Muscle of leg (tissue), 11 donors: ENCODE measurements around the gene ZBTB1. TPM values are rescaled to one million over a fixed set of nuclear protein-coding genes. Genes with fewer than 3 reads are reported as not detected.
"Not testable (repeated sequence)": the region's sequence is repeated elsewhere in the genome, so short reads cannot be mapped to it uniquely, and the experiment has no call there.

Source experiments
- DNase-seq: peaks from one replicate; pipeline ENCODE4 v3.0.0; 2013
- H3K27ac ChIP-seq: one replicate; pipeline ENCODE4 v1.5.1; 2013; ENCODE audit warnings: mild to moderate bottlenecking, low read length, control low read depth
- H3K27me3 ChIP-seq: one replicate; pipeline ENCODE4 v1.6.1; 2013; ENCODE audit warnings: low read length; ENCODE audit not compliant: control insufficient read depth, insufficient read depth
- H3K36me3 ChIP-seq: one replicate; pipeline ENCODE4 v1.6.1; 2013; ENCODE audit warnings: low read length; ENCODE audit not compliant: control insufficient read depth, insufficient read depth
- H3K4me1 ChIP-seq: one replicate; pipeline ENCODE4 v1.6.1; 2013; ENCODE audit warnings: low read length; ENCODE audit not compliant: control insufficient read depth, insufficient read depth
- H3K4me3 ChIP-seq: one replicate; pipeline ENCODE4 v1.5.1; 2013; ENCODE audit warnings: low read length, control low read depth
- H3K9me3 ChIP-seq: replicated peaks from 2 replicates; pipeline ENCODE4 v1.6.1; 2013; ENCODE audit warnings: low read depth, low read length; ENCODE audit not compliant: control insufficient read depth
- WGBS: methylation state at CpG from one replicate; pipeline ENCODE4 v1.1.5; 2013; ENCODE audit warnings: missing lambda C conversion rate; ENCODE audit not compliant: insufficient coverage; 5-methylcytosine and 5-hydroxymethylcytosine counted together
- polyA plus RNA-seq, 8 donors: library from polyadenylated mRNA; unstranded; fragments of 120-200 nt; gene quantifications; one replicate each; pipeline versions ENCODE4 v1.2.1 to v1.2.3, GENCODE V29; 2013; ENCODE audit warnings: inconsistent platforms in 1 of 8, low replicate concordance in 1 of 8; ENCODE audit not compliant: insufficient read length in 8 of 8, insufficient read depth in 1 of 8
- total RNA-seq: library from RNA; stranded (reverse); fragments of 120-200 nt; gene quantifications from one replicate; pipeline ENCODE4 v1.2.4, GENCODE V29; 2013

Gene ZBTB1
- total and polyA plus RNA-seq, 9 donors = 24.1 to 42.4 (median 32.0) TPM

GRCh38 chr14:64566651-64567122 is 62.1 kb downstream of the ZBTB1 start:
- no CpG with 5 or more reads among the region's 5 CpGs for WGBS
- Histone ChIP-seq H3K4me1 (peaks cover 5% of the 10 kb centered on the region), H3K36me3 (no peaks in the 10 kb centered on the region), H3K27me3 (no peaks in the 10 kb centered on the region), H3K9me3 (no peaks in the 10 kb centered on the region), H3K27ac (peak overlapping the region; percentile 62), H3K4me3 (no peak overlapping the region)
- peak; percentile 89 for DNase-seq

DNA sequence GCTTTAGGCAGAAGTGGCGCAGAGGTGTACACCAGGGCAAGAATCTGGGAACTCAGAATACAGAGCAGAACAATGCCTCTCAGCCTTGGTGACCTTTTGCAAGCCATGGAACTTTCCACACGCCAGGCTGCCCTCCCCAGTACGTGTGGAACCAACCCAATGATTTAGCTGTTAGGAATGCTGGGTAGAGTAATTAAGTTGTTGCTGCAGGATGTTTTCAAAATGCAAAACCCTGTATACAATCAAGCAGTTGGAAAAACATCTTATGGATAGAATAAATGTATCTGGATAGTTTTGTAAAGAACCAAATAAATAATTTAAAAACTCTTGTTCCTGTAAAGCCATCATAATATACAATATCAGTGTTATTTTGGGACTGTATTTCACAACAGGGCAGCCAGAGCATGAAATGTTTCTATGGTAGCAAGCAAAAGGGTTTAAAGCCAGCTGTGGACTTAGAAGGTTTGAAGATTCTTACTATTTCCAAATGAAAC is 64.6 kb downstream of the ZBTB1 start:
- peak; percentile 65 for DNase-seq
- WGBS = 100% methylated on average over 1 of the region's 3 CpGs
- H3K27me3 ChIP-seq = no peaks in the 10 kb centered on the region
- H3K4me1 ChIP-seq = peaks cover 15% of the 10 kb centered on the region
- no peak overlapping the region for H3K27ac ChIP-seq
- no peaks in the 10 kb centered on the region for H3K9me3 ChIP-seq
- H3K4me3 ChIP-seq = no peak overlapping the region
- no peaks in the 10 kb centered on the region for H3K36me3 ChIP-seq

DNA sequence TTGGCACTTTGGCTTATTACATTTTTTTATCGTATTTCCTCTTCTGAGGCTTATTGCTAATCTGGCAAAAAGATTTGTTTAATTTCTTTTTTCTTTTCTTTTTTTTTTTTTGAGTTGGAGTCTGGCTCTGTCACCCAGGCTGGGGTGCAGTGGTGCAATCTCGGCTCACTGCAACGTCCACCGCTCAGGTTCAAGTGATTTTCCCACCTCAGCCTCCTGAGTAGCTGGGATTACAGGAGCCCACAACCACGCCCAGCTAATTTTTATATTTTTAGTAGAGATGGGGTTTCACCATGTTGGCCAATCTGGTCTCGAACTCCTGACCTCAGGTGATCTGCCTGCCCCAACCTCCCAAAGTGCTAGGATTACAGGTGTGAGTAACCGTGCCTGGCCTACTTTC is 65.1 kb downstream of the ZBTB1 start:
- H3K4me1 ChIP-seq = peaks cover 15% of the 10 kb centered on the region
- H3K36me3 ChIP-seq = not testable (repeated sequence)

DNA sequence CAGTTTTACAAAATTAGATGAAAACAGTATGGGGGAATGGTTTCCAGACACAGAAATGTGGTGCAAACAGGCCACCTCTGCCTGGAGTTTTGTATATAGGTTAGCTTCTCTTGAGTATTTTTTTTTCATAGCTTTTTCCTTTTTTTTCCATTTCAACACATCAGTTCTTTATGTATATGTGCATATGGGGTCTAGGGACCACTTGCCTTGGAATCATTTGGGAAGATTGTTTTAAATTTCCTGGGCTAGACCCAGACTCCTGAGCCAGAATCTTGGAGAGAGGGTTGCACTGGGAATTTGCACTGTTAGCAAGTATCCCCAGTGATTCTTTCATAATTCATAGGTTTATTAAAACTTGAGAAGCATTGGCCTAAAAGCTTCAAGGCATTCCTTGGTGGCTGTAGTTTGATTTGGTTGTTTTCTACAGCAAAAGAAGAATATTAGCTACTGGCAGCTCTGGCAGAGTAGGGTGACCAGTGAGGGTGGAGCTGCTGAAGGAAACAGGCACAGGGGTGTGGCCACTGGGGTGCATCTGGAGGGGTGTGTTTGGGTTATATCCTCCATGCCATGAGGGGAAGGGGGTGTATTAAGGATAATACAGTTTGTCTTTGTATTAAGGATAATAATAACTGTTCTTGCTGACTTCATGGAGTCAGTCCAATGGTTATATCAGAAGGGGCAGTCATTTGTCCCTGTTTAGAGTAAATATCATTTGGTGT is 68.0 kb downstream of the ZBTB1 start:
- peak; percentile 83 for DNase-seq
- H3K36me3 ChIP-seq = no peaks in the 10 kb centered on the region
- no peaks in the 10 kb centered on the region for H3K9me3 ChIP-seq
- no peak overlapping the region for H3K4me3 ChIP-seq
- H3K27ac ChIP-seq = peak overlapping the region; percentile 71
- H3K27me3 ChIP-seq = no peaks in the 10 kb centered on the region
- H3K4me1 ChIP-seq = peaks cover 10% of the 10 kb centered on the region

More for the DNA sequence above, 65.1 kb downstream of the ZBTB1 start:
- H3K4me3 ChIP-seq, DNase-seq, H3K27ac ChIP-seq, H3K27me3 ChIP-seq, H3K9me3 ChIP-seq: not testable (repeated sequence)
- no CpG with 5 or more reads among the region's 7 CpGs for WGBS

DNA sequence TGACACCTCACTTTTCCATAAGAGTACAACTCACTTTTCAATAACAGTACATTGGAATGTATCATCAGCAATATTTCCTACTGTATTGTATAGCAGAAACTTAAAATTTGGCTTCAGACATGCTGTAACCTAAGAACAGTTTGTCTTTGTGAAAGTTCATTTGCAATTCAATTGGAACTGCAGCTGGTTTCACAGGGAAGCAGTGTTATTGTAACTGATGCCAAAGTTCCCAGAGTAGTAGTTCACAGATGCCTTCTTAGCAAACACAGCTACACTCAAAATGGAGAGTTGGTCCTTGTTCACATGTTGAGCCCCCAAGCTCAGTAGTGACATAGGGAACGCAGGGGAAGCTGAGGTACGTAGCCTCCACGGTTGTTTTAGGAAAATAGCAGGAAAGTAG is 68.5 kb downstream of the ZBTB1 start:
- no peaks in the 10 kb centered on the region for H3K36me3 ChIP-seq
- H3K4me3 ChIP-seq = no peak overlapping the region
- no CpG with 5 or more reads among the region's 3 CpGs for WGBS
- DNase-seq = peak; percentile 95
- H3K27ac ChIP-seq = peak overlapping the region; percentile 71
- no peaks in the 10 kb centered on the region for H3K9me3 ChIP-seq
- H3K4me1 ChIP-seq = peaks cover 10% of the 10 kb centered on the region
- H3K27me3 ChIP-seq = no peaks in the 10 kb centered on the region

Other genes with a start within 250 kb of the ZBTB1 start
- gene ESR2, start 210.4 kb upstream of the ZBTB1 start, total RNA-seq = 0.13 TPM
- under 1 TPM; 0.15 to 0.64 (median 0.34) TPM for gene ESR2, start 210.4 kb upstream of the ZBTB1 start, polyA plus RNA-seq
- 21.2 TPM for gene MTHFD1, start 116.4 kb upstream of the ZBTB1 start, total RNA-seq
- 10 to 100 TPM; 40.0 to 52.9 (median 46.9) TPM for gene MTHFD1, start 116.4 kb upstream of the ZBTB1 start, polyA plus RNA-seq
- 0.27 TPM for gene AKAP5, start 39.3 kb upstream of the ZBTB1 start, total RNA-seq
- under 1 TPM; 0.22 to 0.64 (median 0.55) TPM for gene AKAP5, start 39.3 kb upstream of the ZBTB1 start, polyA plus RNA-seq
- gene ZBTB25, start 932 bp upstream of the ZBTB1 start, total RNA-seq = 6.1 TPM
- gene ZBTB25, start 932 bp upstream of the ZBTB1 start, polyA plus RNA-seq = 1 to 10 TPM; 4.8 to 8.6 (median 7.2) TPM
- gene HSPA2, start 36.0 kb downstream of the ZBTB1 start, total RNA-seq = 6.8 TPM
- gene HSPA2, start 36.0 kb downstream of the ZBTB1 start, polyA plus RNA-seq = 10 to 100 TPM in 2 of 8 donors, 1 to 10 TPM in 6; 7.6 to 34.4 (median 9.3) TPM
- gene PPP1R36, start 45.2 kb downstream of the ZBTB1 start, total RNA-seq = 0.31 TPM
- under 1 TPM; 0.29 to 0.83 (median 0.49) TPM for gene PPP1R36, start 45.2 kb downstream of the ZBTB1 start, polyA plus RNA-seq
- 24.7 TPM for gene PLEKHG3, start 199.7 kb downstream of the ZBTB1 start, total RNA-seq
- 10 to 100 TPM; 17.6 to 34.3 (median 26.9) TPM for gene PLEKHG3, start 199.7 kb downstream of the ZBTB1 start, polyA plus RNA-seq